GM12874 (cell line): ENCODE results near the gene KCNG3.
A peak's percentile ranks its signal among the peaks of the same experiment; 100 is the strongest.

Experiments
- CTCF ChIP-seq: IDR thresholded peaks from 2 replicates; pipeline ENCODE4 v1.5.1; 2011; ENCODE audit warnings: low read depth, mild to moderate bottlenecking, control low read depth, low read length, moderate library complexity; ENCODE audit not compliant: insufficient read depth

KCNG3 gene

DNA sequence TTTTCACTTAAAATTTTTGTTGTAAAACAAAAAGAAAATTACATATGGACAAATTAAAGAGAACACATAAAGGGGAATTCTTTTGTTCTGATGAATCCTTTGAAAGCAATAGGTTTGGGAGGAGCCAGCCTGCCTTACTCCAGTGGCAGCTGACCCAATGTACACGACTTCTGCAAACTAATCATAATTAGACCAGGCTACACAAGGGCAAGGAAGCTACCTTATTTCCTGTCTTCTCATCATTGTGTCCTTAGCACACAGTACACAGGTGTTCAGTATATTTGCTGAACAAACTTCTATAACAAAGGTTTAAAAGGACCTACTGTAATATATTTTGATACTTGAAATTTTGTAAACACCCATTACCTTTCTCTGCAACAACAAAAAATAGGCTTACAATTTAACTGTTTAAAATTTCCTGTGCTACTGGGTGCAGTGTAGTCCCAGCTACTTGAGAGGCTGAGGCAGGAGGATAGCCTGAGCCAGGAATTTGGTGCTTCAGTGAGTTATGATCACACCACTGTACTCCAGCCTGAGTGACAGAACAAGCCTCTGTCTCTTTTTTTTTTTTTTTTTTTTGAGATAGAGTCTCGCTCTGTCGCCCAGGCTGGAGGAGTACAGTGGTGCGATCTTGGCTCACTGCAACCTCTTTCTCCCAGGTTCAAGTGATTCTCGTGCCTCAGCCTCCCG is 18.9 kb downstream of the KCNG3 start:
- TF ChIP-seq CTCF = no peak

DNA sequence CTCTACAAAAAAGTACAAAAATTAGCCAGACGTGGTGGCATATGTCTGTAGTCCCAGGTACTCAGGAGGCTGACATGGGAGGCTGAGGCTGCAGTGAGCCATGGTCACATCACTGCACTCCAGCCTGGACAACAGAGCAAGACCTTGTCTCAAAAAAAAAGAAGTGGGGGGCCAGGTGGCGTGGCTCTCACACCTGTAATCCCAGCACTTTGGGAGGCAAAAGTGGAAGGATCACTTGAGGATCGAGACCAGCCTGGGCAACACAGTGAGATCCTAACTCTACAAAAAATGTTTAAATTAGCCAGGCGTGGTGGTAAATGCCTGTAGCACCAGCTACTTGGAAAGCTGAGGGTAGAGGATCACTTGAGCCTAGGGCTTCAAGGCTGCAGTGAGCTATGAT is 23.1 kb downstream of the KCNG3 start:
- TF ChIP-seq CTCF = no peak

DNA sequence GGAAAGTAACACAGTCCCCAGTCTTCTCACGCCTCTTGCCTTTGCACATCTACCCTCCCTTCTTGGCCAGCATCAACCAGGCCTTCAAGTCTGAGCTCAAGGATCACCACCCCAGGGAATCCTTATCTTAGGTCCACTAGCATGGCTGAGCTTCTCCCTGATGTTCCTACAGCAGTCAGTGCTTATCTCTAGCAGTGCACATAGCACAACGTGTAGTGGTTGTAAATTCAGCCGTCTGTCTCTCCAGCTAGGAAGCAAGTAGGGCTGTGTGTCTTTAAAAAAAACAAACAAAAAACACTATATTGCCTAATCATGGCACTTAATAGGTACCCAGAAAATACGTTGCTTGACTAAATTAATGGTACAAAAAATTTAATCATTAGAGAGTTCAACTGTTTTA is 29.2 kb downstream of the KCNG3 start:
- no peak for TF ChIP-seq CTCF

DNA sequence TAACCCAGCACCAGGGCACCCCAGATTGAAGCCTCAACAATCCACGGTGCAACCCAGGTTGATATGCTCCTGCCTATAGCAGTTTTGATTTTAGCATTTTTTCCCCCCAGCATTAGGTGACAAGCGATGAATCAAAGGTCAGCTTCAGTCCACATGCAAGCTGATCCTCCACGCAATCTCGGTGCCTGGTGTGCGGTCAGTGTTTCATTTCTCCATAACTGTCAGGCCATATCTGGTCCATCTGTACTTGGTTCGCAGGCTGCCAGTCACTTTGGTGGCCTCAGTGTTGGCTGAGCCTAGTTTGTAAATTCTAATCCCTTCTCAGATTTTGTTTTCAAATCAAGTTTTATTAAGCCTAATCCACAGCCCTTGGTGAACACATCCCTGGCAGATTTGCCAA is 30.2 kb downstream of the KCNG3 start:
- no peak for TF ChIP-seq CTCF

- TF ChIP-seq CTCF = no peak
Measured at GRCh38 chr2:42459296-42459695, 34.5 kb downstream of the KCNG3 start.

GRCh38 chr2:42458396-42458795 is 35.4 kb downstream of the KCNG3 start:
- TF ChIP-seq CTCF = no peak

DNA sequence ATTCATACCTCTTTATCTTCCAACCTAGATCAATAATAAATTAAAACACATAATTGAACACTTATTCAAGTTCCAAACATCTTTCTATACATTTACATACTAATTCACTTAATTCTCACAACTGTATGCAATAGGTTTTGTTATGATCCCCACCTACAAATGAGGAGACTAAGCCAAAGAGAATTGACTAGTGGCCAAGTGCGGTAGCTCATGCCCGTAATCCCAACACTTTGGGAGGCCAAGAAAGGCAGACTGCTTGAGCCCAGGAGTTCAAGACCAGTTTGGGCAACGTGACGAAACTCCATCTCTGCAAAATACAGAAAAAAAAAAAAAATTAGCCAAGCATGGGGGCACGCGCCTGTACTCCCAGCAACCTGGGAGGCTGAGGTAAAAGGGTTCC is 36.8 kb downstream of the KCNG3 start:
- 0 out of 2 replicates have a peak, but pooled peaks have one; percentile 6 for TF ChIP-seq CTCF
